CD4-positive, alpha-beta T cell treated with Interferon gamma for 1 hour (primary cell): ENCODE measurements around the gene LRRC47.
A peak's percentile ranks its signal among the peaks of the same experiment; 100 is the strongest.

ENCODE experiments used
- DNase-seq: peaks from one replicate; pipeline ENCODE4 v3.0.0-alpha.2; 2020

Gene LRRC47

DNA sequence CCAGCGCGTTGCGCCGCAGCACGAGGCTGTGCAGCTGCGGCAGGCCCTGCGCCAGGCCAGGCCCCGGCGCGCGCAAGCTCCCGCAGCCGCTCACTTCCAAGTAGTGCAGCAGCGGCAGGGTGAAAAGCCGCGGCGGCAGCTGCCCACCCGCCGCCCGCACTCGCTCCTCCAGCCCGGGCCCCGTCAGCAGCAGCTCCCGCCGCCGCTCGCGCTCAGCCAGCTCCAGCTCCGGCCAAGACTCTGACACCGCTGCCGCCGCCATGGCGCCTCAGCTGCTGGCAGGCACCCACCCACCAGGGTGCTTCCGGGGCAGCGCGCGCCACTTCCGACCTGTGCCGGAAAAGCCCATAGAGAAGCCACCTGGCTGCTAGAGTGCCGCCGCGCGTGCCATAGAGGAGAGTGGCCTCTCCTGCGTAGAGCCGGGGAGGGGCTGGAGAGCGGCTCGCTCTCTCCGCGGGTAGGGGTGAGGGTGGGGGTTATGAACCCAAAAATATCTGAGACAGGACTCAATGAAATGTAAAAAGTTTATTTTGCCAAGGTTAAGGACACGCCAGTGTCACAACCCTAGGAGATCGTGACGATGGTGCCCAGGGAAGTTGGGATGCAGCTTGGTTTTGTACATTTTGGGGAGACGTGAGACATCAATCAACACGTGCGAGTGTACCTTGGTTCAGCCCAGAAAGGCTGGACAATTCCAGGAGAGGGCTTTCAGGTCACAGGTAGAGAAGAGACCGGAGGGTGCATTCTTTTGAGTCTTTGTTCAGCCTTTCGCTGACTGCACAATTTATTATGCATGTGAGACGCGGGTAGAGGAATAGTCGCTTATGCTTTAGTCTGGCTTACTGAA lies at the start of gene LRRC47:
Gene LRRC47 (minus strand): TSS at position 284 of the 847 bp plus-strand sequence. CDS start 22 bp downstream, at position 262.
- DNase-seq = peak; percentile 92

DNA sequence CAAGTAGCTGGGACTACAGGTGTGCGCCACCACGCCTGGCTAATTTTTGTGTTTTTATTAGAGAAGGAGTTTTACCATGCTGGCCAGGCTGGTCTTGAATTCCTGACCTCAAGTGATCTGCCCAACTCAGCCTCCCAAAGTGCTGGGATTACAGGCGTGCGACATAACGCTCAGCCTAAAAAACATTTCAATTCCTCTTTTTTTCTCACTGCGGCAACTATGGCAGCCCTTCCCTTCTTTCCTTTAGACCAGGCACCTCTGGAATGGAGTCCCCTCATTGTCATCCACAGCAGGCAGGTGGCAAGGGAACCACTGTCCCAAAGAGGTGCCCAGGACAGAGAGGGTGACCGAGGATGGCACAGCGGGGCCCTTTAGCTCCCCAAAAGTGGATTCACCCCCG lies 46.6 kb upstream of the LRRC47 start:
- DNase-seq = no peak

DNA sequence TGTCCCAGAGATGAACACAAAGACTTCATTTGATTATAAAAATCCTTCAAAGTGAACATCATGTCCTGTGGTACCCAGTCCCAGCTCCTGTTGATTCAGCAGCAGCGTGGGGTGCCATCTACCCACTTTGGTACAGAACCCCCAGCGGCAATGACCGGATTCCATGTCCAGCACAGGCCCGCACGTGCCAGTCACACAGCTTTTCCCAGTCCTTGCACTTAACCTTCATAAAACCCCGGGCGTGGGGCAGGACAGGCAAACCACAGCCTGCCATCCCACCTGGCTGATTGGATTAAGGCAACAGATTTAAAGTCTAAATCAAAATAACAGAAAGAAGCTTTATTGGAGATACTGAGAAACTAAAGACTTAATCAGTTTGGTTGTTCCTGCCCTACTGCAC lies 45.2 kb upstream of the LRRC47 start:
- DNase-seq = no peak

DNA sequence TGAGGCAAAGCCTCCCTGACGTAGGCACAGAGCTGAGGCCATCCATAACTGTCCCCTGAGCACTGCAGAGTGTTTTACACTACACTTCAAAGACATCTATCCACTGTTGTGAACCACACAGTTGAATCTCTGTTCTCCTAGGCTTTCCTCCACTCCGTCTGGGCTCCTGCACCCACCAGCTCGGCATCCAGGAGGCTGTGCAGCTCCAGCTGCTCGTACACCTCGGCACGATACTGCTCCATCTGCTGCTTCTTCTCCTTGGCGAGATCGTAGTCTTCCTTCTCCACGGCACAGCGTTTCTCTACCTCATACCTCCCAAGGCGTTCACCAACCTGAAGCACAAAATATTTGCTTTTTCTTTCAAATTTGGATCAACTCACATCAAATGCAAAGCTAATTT lies 42.5 kb upstream of the LRRC47 start:
- no peak for DNase-seq

DNA sequence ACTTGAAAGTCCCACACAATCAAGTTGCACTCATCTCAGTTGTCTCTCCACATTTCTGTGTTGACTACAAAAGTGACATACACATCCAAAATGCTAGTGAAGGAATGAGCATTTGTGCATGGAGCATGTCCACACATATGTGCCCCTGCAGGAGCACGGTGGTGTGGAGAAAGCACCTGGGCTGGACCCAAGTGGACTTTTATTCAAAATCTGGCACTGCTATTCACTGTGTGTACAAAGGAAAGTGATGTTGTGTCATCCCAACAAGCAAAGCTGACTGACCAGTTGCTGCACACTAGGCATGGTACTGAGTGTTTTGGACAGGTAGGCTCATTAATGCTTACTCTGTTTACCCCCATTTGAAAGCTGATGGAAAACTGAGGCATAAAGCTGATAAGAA lies 41.4 kb upstream of the LRRC47 start:
- DNase-seq = no peak

DNA sequence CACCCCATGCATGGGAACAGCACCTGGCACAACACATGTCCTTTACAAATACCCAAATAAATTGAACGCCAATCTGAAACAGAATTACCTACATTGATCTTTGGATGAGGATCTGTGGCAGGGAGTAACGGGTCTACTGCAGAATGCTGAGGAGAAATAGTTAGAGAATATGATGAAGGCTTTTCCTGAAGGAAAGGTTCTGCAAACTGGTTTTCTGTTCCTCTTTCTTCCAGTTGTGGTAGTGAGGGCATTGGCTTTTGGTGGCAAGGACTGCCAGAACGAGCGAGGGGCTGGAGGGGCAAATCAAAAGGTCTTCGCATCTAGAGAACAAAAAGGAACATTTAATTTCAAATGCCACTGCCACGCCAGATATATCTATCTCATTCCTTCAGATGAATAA lies 40.9 kb upstream of the LRRC47 start:
- no peak for DNase-seq

DNA sequence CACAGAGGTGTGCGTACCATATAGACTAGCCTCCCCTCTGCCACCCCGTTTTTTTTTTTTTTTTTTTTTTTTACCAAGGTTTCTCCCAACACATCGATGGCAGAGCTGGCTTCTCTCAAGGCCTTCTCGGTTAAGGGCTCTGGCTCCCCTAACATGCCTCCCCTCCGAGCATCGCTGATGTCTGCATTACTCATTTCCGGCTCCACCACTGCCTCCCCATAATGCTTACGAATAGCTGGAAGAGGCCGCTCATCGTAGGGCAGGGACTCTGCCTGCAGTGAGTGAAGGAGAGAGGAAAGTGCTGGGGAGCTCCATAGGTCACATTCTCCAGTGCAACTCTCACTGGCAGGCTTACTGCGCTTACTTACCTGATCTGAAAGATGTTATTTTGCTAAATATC lies 40.1 kb upstream of the LRRC47 start:
- DNase-seq = no peak

DNA sequence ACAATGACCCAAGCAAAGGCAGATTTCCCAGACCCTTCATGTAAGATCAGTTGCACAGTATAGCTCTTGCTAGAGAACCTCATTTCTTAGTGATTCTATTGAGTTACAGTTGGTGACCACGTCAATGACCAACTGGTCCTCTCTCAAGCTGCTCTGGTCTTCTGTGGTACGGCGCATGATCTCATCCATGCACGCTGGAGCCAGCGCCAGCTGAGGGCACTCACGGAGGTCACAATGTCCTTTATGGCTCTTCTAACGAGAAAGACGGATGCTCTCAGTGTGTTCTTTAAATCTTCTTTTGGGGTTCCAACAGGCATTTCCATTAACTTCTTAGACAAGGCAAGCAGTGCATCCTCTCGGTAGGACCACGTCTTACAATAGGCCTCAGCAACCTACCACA lies 38.4 kb upstream of the LRRC47 start:
- DNase-seq = no peak

DNA sequence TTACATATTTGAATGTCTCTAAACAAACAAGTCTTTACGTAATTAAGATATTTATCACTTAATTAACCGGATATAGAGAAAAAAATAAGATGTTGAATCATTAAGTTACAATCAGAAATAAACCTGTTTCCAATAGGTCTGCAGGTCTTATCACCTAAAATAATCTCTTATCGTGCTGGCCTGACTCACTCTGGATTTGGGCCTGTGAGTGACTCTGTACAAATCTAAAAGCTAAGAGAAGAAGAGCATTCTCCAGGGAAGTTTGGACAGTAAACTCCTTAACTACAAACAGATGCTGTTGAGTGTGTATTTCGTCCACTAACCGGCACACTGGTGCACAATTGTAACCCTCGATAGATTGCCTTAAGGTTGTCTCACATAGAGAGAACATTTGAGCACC lies 35.4 kb upstream of the LRRC47 start:
- DNase-seq = no peak

DNA sequence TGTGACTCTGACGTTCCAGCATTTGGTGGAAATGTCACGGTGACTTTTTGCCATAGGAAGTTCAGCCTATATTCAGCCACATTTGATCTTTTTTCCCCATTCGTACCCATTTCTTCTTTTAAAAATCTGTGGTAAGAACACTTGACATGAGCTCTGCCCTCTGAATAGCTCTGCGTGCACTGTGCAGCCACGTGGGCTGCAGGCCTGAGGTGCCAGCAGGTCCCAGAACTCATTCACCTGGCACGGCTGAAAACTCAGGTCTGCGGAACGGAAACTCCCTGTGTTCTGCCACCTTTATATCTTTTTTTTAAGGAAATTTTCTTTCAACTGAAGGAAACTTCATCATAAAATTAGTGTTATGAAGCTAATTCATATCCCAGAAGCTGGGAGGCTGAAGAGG lies 32.1 kb upstream of the LRRC47 start:
- DNase-seq = no peak

DNA sequence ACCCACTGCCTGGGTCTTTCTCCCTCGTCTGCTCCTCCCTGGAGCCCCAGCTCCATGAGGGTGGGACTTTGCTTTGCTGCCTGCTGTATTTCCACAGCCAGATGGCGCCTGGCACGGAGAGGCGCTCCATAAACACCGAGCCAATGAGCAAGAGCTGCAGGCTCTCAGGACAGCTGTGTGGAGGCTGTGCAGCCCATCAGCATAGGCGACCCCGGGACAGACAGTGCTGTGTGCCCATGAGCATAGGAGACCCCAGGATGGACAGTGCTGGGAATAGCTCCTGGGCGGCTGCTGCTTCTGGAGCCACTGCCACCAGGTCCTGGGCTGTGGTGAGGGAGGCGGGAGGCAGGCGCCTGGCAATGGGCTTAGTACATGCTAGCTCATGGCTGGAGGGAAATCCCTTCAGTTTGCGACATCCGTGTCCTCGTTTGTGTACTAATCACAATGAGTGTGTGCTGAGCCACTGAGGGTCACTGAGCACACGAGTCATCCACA lies 31.6 kb upstream of the LRRC47 start:
- no peak for DNase-seq

DNA sequence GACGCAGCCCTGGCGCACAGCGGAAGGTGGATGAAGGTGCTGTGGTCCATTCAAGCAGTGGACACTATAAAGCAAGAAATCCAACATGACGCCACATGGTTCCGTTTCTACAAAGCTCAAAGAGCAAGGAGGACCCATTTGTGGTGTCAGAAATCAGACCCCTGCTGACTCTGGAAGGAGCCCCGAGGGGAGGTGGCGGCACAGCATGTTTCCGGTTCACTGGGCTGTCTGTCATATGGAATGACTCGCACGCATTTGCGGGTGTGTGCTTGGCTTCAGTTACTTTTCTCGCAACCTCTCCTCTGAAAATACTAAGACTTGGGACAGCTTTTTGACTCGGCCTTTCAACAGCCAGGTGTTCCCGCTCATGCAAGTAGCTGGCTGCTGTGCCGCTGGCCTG lies 29.1 kb upstream of the LRRC47 start:
- DNase-seq = no peak

DNA sequence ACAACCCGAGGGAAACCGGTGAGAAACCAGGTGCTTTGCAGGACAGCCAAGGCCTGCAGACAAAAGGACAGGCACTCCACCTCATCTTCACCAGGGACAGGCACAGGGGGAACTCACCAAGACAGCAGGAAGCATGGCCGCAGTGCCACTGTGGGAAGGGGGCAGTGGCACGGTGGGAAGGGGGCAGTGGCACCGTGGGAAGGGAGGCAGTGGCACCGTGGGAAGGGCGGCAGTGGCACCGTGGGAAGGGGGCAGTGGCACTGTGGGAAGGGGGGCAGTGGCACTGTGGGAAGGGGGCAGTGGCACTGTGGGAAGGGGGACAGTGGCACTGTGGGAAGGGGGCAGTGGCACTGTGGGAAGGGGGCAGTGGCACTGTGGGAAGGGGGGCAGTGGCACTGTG lies 28.4 kb upstream of the LRRC47 start:
- DNase-seq = no peak

DNA sequence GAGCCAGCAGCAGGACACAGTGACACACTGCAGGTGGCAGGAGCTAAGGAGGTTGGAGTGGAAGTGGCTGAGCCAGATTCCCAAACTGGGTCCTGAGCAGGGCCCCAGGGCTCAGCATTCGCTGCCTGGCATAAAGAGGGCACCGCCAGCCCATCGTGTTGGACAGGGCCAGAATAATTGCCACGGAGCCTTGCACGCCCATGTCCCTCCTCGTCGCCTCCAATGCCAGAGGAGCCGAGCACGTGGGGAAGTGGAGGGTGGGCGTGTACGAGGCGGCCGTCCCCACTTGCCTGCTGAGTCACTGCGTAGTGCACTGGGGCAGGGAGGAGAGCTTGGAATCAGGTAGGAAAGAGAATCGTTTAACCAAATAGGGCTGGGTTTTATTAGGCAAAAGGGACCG lies 26.1 kb upstream of the LRRC47 start:
- no peak for DNase-seq

DNA sequence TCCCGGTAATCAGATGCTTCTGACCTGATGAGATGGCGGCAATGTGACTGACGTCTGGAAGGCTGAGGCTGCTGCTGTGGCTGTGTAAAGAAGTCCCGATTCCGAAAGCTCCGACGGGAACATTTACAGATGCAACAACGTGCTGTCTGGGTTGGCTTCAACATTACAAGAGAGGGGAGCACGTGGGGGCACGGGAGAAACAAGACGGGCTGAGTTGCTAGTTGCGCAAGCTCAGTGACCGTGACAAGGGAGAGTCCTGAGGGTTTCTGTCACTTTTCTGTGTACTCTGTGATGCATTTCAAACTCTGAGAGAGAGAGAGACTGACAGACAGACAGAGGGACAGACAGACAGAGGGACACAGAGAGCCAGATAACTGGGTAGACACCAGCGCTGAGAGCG lies 25.6 kb upstream of the LRRC47 start:
- no peak for DNase-seq

DNA sequence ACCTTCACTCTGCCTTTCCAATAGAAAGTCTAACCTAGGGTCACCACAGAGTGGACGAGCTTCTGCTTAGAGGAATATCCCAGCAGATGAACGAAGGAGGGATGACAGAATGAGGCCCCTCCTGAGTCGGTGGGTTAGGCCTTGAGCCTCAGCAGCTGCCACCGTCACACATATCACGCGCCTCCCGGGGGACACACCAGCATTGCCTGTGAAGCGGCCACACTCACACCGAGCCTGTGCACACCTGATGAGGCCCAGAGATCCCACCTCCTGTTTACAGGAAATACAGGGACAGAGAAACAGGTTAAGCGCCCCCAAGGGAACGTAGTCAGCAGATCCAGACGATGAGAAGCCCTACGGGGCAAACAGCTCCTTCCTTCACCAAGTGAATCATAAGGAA lies 25.1 kb upstream of the LRRC47 start:
- no peak for DNase-seq

DNA sequence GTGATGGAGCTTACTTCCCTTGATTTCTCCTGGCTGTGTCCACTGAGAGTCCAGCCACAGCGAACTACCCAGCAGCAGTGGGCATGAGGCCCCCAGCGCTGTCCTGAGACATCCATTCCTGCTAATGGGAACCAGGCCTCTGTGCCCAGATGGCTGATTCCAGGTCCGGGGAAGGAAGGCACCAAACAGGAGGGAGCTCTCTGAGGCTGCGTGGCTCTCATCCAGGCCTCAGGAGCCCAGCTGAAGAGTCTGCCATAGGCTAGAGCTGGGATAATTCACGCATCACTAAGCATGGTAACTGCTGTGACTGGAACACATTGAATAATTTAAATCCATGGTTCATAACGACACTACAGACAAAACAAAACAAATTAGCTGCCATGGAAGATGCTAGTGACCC lies 24.7 kb upstream of the LRRC47 start:
- DNase-seq = no peak

DNA sequence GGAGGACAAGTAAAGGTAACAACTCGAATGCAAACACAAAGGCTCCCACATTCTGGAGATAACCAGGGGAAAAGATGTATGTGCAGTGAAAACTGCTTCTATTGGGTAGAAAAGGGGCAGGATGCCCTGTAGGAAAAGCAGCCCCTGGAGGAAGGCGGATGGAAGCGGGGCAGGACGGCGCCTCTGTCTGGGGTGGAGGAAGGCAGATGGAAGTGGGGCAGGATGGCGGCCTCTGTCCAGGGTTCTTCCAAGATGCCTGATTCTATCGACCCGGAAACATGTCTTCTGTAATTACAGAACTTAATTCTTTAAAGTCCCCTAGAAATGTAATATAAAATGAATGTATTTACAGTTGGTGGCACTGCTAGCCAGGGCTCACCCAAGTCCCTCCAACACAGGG lies 24.0 kb upstream of the LRRC47 start:
- DNase-seq = no peak

DNA sequence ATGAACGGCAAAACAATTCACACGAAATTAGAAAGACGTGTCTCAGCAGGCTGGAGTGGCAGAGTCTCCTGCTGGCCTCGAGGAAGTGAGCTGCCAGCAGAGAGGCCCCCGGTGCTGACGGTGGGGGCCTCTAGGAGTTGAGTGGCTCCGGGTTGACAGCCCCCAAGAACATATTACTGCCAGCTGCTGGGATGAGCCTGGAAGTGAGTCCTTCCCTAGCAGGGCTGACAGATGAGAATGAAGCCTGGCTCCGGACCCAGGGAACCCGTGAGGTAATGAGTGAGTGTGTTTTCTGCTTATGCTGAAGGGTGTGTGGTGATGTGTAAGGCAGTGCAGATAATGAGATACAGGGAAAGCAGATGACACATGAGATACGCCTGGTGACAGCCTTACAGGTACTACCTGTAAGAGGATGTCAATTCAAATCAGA lies 23.5 kb upstream of the LRRC47 start:
- DNase-seq = no peak

DNA sequence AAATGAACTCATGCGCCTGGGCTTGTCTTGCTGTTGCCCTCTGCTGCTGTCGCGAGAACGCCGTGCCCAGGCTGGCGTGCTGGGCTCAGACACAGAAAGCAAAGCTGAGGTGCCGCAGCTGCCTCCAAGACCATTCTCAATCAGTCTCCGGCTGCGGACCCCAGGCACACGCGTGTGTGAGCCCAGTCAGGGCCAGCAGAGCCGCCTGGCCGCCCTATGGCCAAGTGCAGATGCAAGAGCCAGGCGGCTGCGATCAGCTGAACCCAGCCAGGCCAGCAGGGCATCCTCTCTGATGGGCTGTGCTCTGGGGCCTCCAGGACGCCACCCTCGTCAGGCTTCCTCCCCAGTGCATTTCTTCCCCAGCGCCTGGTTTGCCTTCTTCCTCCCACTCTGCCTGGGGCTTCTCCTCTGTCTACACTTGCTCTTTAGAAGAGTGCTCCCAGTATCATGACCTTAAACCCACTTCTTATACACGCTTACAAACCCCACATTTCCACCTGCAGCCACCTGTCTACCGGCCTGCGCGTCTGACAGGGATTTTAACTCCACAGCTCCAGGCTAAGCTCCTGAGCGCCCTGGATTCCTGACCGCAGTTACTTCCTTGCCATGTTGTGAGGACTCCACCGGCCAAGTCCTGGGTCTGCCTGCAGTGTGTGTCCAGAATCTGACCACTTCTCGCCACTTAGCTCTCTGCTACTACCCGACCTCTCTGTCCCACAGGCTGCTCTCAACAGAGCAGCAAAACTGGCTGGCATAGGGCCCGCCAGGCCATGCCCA lies 21.7 kb upstream of the LRRC47 start:
- DNase-seq = no peak

DNA sequence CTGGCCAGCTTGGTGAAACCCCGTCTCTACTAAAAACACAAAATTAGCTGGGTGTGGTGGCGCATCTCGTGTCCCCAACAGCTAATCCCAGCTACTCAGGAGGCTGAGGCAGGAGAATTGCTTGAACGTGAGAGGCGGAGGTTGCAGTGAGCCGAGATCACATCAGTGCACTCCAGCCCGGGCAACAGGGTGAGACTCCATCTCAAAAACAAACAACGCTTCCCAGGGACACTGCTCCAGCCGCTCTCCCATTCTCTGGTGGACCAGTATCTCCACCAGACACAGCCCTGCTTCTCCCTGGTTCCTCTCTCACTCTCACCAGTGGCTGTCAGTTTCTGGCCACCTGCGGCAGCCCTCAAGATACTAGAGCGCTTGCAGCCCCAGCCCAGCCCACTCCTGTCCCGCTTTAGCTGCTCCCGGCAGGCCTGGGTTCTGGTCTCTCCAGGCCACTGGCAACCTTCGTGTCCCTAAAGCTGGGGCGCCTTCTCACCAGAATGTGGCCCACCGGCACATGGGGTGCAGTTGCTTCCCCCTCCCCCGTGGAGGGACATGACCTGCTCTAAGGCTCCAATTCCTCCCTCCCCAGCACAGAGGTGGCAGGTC lies 20.9 kb upstream of the LRRC47 start:
- no peak for DNase-seq

DNA sequence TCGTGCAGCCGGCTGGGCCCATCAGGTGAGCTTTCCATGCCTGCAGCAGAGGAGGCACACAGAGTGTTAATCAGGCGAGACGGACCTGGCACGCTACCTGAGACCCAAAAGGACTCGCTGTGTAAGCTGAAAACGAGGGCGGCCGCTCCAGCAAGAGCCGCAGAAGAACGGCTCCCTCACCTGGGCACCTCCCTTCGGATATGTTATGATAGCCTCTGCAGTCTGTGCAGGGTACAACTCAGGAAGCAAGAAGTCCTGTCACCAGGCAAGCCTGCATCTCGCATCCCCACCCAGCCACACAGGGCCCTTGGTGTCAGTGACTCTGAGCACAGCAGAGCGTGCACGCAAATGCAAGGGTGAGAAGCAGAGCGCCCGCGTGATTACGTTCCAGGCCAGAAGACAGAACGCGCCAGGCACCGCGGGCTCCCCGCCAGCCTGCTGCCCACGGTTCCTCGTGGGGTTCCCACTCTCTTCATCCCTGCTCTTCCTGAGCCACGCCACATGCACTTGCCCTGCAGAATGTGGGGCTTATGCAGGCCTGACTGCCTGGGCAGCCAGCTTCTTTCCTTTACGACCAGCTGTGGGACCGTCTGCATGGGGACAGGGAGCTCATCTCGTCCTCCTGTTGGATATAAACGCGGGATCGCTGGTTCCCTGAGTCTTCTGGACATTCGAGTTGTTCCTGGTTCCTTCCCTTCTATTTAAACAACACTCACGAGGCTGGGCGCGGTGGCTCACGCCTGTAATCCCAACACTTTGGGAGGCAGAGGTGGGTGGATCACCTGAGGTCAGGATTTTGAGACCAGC lies 20.2 kb upstream of the LRRC47 start:
- no peak for DNase-seq
